Posterior cingulate gyrus (tissue), 11 donors: ENCODE data around the gene FMNL2.

Experiments
- DNase-seq, 10 donors: peaks; one replicate each; pipeline versions ENCODE4 v3.0.0 to v3.0.0-alpha.2; 2020 to 2021; ENCODE audit warnings: mixed read lengths in 3 of 10
- intact Hi-C: fragments of 100-400 bp; cut with DNase I; formaldehyde crosslinking; loops from one replicate; pipeline ENCODE4 v1.15.1; 2023

Gene FMNL2

DNA sequence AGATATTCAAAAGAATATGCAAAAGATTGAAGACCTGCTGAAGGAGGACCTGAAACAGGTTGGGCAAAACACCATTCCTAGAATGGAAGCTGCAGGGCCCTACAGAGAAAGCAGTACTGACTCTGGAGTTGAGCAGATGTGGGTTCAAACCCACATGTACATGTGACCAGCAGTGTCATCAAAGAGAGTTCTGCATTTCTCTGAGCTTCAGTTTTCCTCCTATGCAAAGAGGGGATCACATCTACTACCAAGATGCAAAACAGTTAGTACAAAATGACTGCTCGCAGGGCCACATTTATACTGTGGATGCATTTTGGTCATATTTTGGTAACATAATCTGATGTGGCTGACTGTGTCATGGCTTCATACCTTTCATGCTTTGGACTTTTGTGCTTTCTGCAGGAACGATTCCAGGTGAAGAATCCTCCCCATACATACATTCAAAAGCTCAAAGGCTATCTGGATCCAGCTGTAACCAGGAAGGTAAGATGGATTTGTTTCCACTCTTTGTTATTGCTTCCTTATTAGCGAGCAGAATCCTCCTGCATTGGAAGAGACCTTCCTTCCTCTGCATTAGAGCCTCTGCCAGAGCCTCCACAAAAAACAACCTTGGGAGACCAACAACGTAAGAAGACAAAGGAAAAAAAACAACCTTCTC is 207.5 kb downstream of the FMNL2 start:
- DNase-seq: no peak
- intact Hi-C loops: no loop called here

DNA sequence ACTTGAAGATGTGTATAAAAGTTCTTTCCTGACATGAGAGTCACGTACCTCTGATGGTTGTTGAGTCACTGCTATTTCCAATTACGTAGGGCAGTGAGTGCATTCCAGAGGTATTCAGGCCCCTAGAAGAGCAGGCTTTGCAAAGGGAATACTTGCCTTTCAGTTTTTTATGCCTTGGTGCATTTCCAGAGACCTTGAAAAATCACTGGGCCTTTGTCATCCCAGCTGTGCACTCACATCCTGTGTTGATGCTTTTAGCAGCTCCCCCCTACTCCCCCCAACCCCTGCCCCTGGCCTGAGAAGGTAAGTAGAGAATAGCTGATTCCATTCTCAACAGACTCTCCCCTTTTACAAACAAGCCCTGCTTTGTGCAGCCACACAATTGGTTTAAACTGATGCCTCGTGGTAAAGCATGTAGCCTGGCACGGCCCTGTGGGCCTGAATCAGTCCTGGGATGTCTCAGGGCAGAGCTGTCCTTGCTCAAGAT is 208.1 kb downstream of the FMNL2 start:
- intact Hi-C loops: no loop called here
- DNase-seq: peak in 7 of 10 donors; percentile 42 to 88 (median 56)

DNA sequence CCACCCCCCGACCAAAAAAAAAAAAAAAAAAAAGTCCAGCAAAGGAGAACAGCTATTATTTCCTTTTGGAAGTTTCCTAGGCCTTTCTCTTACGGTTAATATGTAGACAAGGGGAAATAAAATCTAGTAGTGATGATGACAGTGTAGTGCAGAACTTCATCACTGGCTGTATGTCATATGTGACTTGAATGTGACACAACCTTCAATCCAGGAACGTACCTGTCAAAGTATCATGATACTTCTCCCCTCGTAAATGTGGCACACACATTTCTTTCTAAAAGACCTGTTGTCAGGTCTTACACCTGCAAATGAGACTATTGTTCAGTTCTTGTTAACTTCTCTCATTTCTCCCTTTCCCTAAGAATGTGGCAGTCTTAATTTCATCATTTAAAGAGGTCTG is 208.7 kb downstream of the FMNL2 start:
- no peak for DNase-seq
- intact Hi-C loops: no loop called here

DNA sequence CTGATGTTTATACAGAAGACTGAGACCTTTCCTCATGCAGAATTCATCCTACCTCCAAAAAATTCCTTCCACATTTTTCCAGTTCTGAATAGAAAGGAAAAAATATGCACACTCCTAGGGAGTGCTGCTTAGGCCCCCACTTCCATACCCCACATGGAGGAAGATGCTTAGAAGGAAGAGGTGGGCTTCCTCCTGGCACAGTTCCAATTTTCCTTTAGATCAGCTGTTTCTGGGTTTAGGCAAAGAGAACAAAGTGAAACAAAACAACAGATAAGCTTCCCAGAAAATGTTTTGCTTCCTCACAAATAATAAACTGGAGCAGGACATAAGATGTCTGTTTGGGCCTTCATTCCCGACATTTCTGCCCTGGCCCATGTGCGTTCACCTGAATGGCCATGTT is 209.7 kb downstream of the FMNL2 start:
- intact Hi-C loops: no loop called here
- DNase-seq: no peak

DNA sequence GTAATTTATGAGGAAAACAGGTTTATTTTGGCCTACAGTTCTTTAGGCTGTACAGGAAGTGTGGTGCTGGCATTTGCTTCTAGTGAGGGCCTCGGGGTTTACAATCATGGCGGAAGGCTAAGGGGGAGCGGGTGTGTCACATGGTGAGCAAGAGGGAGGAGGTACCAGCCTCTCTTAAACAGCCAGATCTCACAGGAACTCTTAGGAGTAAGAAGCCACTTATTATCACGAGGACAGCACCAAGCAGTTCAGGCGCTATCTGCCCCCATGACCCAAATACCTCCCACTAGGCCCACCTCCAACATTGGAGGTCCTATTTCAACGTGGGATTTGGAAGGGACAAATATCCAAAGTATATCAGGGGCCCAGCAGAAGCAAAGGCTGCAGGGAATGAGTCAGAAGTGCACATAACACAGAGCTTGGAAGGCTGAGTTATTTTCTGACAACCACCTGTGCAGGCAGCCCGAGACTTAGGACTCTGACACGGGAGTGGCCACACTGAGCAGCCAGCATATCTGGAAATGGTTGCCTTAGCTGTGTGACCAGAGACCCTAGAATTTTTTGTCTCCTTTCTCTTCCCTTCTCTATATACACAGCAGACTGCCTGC is 211.4 kb downstream of the FMNL2 start:
- DNase-seq: no peak
- intact Hi-C loops: no loop called here

DNA sequence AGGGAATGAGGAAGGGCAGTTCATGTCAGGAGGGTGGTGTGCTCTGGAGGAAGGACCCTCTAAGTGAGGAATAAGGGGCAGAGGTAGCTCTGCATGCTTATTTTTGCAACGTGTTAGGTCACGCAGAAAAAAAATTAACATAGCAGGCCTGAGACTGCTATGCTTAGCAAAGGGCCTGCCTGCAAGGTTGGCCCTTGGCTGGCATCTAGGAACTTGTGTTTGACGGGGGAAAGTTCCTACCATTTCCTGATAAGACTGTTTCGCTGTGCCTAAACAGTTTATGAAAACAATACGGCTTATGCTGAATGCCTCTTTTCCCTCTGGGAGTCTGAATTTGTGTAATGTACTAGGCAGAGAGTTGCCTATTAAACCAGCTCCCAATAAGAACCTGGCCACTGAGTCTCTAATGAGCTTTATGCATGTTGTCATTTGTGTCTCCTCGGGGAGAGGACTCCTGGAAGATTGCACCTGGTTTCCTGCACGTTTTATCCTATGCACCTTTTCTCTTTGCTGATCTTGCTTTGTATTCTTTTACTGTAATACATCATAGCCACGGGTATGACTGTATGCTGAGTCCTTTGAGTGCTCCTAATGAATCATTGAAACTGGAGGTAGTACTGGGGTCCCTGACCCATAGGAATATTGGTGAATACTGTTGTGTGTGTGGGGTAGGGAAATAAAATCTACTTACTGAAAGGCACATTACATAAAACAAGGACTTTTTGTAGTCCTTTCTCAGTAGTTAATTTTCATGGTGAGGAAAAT is 213.3 kb downstream of the FMNL2 start:
- DNase-seq: no peak
- intact Hi-C loops: no loop called here

DNA sequence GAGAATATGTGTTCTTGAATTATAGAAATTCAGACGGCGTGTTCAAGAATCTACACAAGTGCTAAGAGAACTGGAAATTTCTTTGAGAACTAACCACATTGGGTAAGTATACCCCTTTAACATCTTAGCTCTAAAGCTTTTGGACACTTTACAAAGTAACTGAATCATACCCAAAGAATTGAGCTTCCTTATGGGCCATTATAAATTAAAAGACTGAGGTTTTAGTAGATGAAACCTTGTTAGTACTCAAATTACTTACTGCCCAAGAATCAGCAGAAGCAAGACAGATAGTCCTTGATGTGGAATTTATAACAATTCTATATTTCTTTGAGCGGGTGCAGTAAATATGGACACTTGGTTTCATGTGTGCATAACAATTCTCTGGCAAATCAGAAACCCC is 214.0 kb downstream of the FMNL2 start:
- DNase-seq: no peak
- intact Hi-C loops: no loop called here

DNA sequence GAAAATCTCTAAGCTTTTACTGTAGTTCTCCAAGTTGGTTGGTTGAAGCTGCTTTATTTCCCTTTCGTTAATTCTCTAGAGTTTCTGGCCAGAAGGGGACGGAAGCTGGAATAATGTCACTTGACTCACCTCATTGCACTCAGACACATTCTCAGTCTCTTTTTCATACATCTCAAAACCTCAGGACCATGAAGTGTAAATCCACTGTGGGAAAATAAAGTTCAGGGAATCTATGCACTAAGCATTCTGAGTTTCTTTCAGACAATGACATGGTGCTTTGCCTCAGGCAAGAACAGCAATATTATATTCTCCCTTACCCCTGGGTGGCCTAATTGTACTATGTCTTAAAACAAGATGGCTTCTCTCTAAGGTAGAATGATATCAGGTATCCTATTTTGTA is 214.4 kb downstream of the FMNL2 start:
- no peak for DNase-seq
- intact Hi-C loops: no loop called here

DNA sequence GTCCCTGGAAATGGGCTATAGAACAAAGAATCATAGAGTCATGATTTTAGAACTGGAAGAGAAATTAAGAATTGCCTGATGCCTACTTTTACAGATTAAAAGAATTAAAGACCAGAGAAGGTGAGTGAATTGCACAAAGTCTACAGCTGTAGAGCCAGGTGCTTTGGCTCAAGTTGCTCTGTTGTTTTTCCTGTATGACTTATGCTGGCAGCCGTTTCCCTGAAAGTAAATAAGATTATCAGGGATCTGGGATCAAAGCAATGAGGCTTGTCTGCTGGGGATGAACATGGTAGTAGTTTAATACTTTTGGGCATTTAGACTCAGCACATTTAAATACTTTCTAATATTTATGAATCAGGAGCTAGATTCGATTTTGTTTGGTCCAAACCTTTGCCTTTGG is 215.4 kb downstream of the FMNL2 start:
- intact Hi-C loops: no loop called here
- no peak for DNase-seq

DNA sequence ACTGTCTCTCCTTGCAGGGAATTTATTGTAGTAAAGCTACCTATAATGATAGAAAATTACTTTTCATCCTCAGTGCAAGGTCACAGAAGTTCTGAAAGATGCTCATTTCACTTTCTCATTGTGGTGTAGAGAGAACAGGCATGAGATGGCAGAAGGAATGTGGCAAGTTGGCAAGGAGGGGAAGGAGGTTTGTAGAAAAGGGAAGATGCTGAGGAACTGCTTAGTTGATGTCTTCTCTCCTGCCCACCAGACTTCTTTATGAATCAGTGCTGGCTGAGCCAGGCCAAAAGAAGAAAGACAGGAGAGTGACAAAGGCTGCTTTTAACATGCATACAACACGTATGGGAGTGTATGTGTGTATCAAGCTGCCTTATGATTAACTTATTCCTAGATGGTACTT is 217.9 kb downstream of the FMNL2 start:
- intact Hi-C loops: no loop called here
- no peak for DNase-seq

DNA sequence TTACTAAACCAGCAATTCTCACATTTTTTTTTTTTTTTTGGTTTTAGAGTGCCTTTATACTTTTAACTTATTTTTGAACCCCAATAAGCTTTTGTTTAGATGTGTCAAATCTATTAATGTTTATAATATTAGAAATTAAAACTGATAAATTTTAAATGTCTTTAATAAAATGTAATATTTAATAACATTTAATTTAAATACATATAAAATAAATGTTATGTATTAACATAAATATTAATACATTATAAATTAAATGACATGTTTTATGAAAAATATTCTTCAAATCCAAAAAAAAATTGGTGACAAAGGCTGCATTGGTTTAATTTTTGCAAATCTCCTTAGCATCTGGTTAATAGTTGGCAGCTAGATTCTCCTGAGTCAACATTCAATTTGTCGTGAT is 218.5 kb downstream of the FMNL2 start:
- intact Hi-C loops: no loop called here
- DNase-seq: no peak

DNA sequence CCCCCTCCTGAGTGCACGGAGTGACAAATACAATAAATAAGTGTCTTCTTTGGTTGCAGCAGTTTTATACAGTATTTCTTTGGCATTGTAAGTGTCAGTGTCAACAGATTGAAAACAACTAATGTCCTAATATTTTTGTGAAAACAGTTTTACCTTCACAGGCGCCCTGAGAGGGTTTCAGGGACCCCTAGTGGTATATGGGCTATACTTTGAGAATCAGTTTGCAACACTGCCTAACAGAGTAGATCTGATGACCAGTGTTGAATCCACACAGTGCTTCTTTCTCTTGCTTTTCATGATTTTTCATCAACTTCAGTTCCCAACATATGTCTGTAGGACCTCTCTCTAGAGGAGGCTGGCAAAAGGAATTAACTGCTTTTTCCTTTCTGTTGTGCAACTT is 220.1 kb downstream of the FMNL2 start:
- no peak for DNase-seq
- intact Hi-C loops: no loop called here

DNA sequence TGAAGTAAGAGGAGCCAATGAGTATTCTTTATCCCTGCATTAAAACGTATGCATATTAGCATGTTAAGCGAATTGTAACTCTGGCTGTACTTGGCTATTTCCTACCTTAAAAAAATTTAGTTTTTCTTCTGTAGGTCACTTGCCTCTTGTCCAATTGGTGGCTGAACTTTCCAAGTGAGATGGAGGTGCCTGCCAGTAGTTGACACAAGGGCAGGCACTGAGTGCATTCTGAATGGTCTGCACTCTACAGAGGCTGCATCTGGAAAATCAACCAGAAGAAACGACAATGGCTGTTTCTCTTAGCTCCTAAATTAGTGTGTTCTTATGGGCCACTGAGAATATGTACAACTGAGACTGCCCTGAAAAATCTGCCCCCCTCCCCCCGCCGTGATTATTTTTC is 221.5 kb downstream of the FMNL2 start:
- intact Hi-C loops: no loop called here
- no peak for DNase-seq

DNA sequence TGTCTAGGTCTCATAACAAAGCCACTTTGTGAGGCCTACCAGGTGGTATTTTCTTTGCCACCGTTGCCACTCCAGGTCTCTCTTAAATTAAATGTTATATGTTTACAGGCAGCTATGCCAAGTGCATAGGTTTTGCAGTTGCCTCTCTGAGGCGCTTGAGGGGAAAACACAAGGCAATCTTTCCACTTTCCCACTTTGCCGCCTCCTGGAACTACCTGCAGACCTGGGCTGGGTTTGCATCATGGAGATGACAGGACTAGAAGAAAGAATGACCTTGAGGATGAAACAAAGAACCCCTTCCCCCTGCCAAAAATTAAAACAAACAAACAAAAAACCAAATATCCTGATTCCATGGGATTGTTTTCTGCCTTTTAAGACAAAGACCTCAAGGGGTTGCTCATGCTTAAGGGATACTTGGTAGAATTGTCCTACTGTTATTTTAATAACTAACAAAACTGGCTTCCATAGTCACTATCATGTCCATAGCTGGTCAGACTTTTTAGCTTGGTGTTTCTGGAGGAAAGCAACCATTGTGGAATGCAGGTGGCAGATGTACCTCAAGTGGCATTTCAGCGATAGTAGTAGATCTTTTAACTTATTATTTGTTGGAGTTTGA is 222.4 kb downstream of the FMNL2 start:
- DNase-seq: no peak
- intact Hi-C loops: no loop called here

DNA sequence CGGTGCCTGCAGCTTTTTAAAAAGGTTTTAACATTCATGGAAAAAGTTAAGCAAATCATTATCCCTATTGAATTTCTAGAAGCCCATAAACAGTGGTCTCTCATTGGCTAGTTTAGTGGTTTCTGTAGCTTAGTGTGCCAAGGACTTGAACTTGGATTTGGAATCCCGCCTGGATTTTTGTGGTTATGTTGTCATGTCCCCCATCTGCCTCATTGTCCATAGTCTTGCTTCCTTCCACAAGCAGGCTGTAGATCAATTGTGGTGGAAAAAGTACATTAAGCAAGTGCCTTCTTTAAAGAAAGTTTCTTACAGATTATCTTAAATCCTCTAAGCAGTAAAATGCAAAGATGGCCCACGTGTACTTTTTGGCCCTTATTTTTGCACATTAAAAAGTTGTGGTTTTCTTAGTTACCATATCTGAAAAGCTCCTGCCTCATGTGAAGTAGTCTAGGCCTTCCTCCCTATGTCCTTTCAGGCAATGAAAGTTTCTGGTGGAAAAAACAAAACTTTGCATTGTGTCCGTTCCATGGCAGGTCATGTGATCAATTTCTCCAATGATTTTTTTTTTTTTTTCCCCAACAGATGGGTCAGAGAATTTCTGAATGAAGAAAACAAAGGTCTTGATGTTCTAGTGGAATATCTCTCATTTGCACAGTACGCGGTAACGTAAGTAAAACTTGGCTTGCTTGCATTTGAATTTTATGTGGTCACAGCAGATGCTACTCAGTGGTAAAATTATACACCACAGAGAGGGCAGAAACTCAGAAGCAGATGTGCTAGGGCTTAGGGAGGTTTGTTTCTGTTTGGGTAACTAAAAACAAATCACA is 223.4 kb downstream of the FMNL2 start:
- intact Hi-C loops: no loop called here
- no peak for DNase-seq

DNA sequence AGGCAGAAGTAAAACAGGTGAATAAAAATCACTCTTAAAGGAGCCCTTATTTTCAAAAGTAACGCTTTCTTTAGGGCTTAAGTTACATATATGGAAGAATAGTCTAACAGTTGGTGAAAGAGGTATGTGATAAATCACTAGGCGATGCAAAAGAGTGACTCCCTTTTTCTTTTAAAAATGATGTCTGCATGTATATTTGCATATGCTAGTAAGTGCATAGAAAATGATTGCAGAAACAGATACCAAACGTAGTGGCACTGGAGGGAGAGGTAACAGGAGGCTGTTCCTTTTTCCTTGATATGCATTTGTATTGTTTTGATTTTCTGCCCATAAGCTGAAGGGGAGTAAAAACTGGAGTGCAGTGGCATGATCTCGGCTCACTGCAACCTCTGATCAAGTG is 224.0 kb downstream of the FMNL2 start:
- intact Hi-C loops: no loop called here
- no peak for DNase-seq

DNA sequence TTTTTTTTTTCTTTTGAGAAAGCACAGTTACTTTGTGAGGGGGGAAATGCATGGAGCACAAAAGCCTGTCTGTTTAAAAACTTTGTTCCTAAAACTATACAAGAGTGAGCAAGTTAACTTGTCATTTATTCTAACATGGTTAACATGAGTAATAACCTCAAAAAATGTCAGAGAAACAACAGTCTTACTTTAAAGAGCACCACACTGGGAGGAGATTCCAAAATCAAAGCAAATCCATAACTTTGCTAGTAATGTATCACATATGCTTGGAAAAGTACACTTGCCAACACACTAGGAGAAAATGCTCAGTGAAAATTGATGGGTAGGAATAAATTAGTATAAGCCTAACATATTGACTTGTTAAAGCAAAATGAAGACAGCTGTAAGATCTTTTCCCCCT is 225.2 kb downstream of the FMNL2 start:
- intact Hi-C loops: loop anchor here (10.0 kb wide), 1 partner anchor 225 kb away; the partner anchor contains the start of gene FMNL2
- no peak for DNase-seq

DNA sequence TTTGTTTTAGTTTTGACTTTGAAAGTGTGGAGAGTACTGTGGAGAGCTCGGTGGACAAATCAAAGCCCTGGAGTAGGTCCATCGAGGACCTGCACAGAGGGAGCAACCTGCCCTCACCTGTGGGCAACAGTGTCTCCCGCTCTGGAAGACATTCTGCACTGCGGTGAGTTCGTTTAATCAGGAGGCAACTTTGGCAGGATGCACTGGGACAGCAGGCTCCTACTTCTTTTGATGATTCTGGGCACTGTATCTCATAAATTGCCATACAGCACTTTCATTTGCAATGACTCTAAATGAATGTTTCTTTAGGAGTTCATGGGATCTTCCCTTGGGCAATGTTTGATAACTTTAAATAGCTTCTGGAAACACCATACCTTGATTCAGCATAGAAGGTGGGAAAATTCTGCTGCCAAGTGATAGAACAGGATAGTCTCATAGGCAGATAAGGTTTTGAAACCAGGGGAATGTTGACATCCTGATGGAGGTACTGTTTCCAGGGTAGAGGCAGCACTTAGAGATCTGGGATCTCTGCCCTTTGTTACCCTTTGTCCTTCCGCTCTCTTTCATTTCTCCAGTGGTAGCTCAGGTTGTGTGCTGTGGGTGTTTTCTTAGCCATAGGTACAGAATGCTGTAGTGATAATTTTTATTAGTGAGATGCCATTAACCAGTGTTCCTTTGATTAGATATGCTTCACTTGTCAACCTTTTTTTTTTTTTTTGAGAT is 226.1 kb downstream of the FMNL2 start:
- no peak for DNase-seq
- intact Hi-C loops: loop anchor here (10.0 kb wide), 1 partner anchor 226 kb away; the partner anchor contains the start of gene FMNL2

DNA sequence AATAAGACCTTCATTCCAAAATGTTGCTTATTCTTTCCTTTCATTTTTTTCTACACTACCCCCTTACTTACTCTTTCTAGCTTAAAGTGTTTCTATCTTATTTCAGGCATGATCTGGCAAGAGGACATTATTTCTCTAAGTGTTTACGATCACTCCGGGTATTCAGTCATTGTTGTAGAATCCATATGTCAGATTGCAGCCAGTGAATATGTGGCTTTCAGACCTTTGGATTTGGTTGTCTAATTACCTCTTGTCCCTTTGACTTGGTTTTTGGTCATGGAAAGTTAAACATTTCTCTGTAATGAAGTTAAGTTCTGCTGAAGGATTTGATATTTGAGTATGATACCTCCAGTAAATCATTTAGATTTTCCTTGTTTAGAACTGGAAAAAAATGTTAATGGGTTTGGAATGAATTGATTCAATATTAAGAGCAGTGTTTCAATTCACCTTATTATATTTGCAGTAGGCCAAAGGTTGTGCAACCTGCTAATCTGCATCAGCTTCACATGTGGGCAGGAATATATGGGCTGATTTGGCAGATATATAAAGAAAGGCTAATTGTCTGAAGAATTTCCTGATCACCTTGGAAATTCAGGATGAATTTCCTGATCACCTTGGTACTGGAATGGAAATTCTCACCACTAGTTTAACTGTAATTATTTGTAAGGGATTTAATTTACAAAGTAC is 227.4 kb downstream of the FMNL2 start:
- intact Hi-C loops: loop anchor here (10.0 kb wide), 1 partner anchor 228 kb away; the partner anchor contains the start of gene FMNL2

More for the DNA sequence above, 227.4 kb downstream of the FMNL2 start:
- DNase-seq: no peak
